Endothelial cell of umbilical vein (primary cell): ENCODE data around the gene CYP46A1. TPM values are rescaled to one million over a fixed set of nuclear protein-coding genes. Genes with fewer than 3 reads are reported as not detected.

Source experiments
- BruUV-seq: library from RNA; stranded (reverse); fragments of 400-500 nt; replicated peaks from 2 replicates; lab custom pipeline; 2021; lab: Mats Ljungman, UMichigan
- CTCF ChIA-PET: fragments of 300-600, 350-600 bp; sonication (Branson Sonifier 250); formaldehyde crosslinking; loops from one replicate; lab custom pipeline; 2021; ENCODE audit warnings: antibody characterized with exemption, inconsistent platforms; lab: Charles Lee
- POLR2A ChIA-PET: fragments of 300-600, 350-600 bp; sonication (Branson Sonifier 250); formaldehyde crosslinking; loops from one replicate; lab custom pipeline; 2021; ENCODE audit warnings: antibody characterized with exemption, inconsistent platforms; lab: Charles Lee
- DNase-seq: peaks from one replicate; pipeline ENCODE4 v3.0.0-alpha.2; 2011; ENCODE audit warnings: low read depth, low spot score
- FAIRE-seq: peaks from 2 replicates; lab custom pipeline; 2011; peaks lifted over from hg19 to GRCh38; lab: Jason Lieb, UNC
- H2AFZ ChIP-seq: 2 replicates; pipeline ENCODE4 v1.6.0; 2012; ENCODE audit warnings: low read depth, low read length, control low read depth, inconsistent platforms
- H3K27ac ChIP-seq: 2 replicates; pipeline ENCODE4 v1.5.1; 2011; ENCODE audit warnings: low read depth, mild to moderate bottlenecking, control low read depth, low read length, moderate library complexity; ENCODE audit not compliant: insufficient read depth
- H3K27me3 ChIP-seq, 2 experiments: 2 replicates each; pipeline versions ENCODE4 v1.6.0 to v1.6.1; 2011; ENCODE audit warnings: low read length in 2 of 2, mixed read lengths in 1 of 2; ENCODE audit not compliant: control insufficient read depth in 2 of 2, insufficient read depth in 2 of 2
- H3K36me3 ChIP-seq, 2 experiments: 2 replicates in 1 of 2; 3 replicates in 1 of 2; pipeline ENCODE4 v1.5.1; 2011; ENCODE audit warnings: low read length in 2 of 2, mild to moderate bottlenecking in 1 of 2, moderate library complexity in 1 of 2; ENCODE audit not compliant: control insufficient read depth in 2 of 2, insufficient read depth in 2 of 2; ENCODE audit errors: extremely low read depth in 1 of 2
- H3K4me1 ChIP-seq: 3 replicates; pipeline ENCODE4 v1.5.1; 2011; ENCODE audit warnings: mild to moderate bottlenecking, low read length; ENCODE audit not compliant: control insufficient read depth, insufficient read depth; ENCODE audit errors: extremely low read depth
- H3K4me2 ChIP-seq: 2 replicates; pipeline ENCODE4 v1.6.1; 2011; ENCODE audit warnings: low read length, control low read depth, mixed read lengths; ENCODE audit not compliant: insufficient read depth
- H3K4me3 ChIP-seq, 3 experiments: fragments of 200-600 bp in 1 of 3; sonication (generic), shearing (Covaris generic) in 1 of 3; replicated peaks in 1 of 3; 2 replicates each; pipeline ENCODE4 v1.5.1; 2011 to 2016; ENCODE audit warnings: control low read depth in 3 of 3, low read length in 3 of 3, mild to moderate bottlenecking in 2 of 3, inconsistent platforms in 1 of 3, low read depth in 1 of 3, moderate library complexity in 1 of 3; ENCODE audit not compliant: insufficient read depth in 1 of 3
- H3K79me2 ChIP-seq: 2 replicates; pipeline ENCODE4 v1.6.0; 2012; ENCODE audit warnings: low read length, inconsistent platforms; ENCODE audit not compliant: control insufficient read depth, insufficient read depth
- H3K9ac ChIP-seq: replicated peaks from 2 replicates; pipeline ENCODE3; 2011; ENCODE audit warnings: low read length, control low read depth; ENCODE audit not compliant: insufficient read depth; ENCODE audit errors: extremely low read depth
- H3K9me1 ChIP-seq: replicated peaks from 3 replicates; pipeline ENCODE4 v1.6.0; 2011; ENCODE audit warnings: mild to moderate bottlenecking, low read length; ENCODE audit not compliant: control insufficient read depth, insufficient read depth; ENCODE audit errors: extremely low read depth
- H3K9me3 ChIP-seq: replicated peaks from 2 replicates; pipeline ENCODE4 v1.5.1; 2012; ENCODE audit warnings: low read length, inconsistent platforms; ENCODE audit not compliant: control insufficient read depth, insufficient read depth
- H4K20me1 ChIP-seq: replicated peaks from 2 replicates; pipeline ENCODE3; 2011; ENCODE audit warnings: mild to moderate bottlenecking, low read length; ENCODE audit not compliant: control insufficient read depth, insufficient read depth; ENCODE audit errors: extremely low read depth
- CTCF ChIP-seq, 2 donors: IDR thresholded peaks; 1 replicate in 1 of 2; 2 replicates in 1 of 2; pipeline ENCODE4 v1.5.1; 2011; ENCODE audit warnings: low read length in 2 of 2, mild to moderate bottlenecking in 2 of 2, moderate library complexity in 2 of 2, control low read depth in 1 of 2, inconsistent platforms in 1 of 2, low read depth in 1 of 2; ENCODE audit not compliant: insufficient read depth in 1 of 2; ENCODE audit errors: extremely low read depth in 1 of 2
- EZH2 ChIP-seq: IDR thresholded peaks from 2 replicates; pipeline ENCODE4 v1.6.1; 2012; ENCODE audit warnings: borderline replicate concordance, low read depth, mild to moderate bottlenecking, moderate library complexity, low read length, inconsistent platforms; ENCODE audit not compliant: severe bottlenecking
- FOS ChIP-seq: IDR thresholded peaks from 2 replicates; pipeline ENCODE4 v1.6.1; 2011; ENCODE audit warnings: mild to moderate bottlenecking, low read length, moderate library complexity, borderline replicate concordance; ENCODE audit not compliant: insufficient read depth
- GATA2 ChIP-seq: IDR thresholded peaks from 2 replicates; pipeline ENCODE4 v1.7.0; 2011; ENCODE audit warnings: low read depth, mild to moderate bottlenecking, moderate library complexity, mixed read lengths, low read length; ENCODE audit not compliant: insufficient read length, insufficient read depth
- JUN ChIP-seq: IDR thresholded peaks from 2 replicates; pipeline ENCODE4 v1.6.1; 2011; ENCODE audit warnings: borderline replicate concordance, low read depth; ENCODE audit not compliant: insufficient read length, insufficient read depth
- MAX ChIP-seq: IDR thresholded peaks from 2 replicates; pipeline ENCODE4 v1.6.1; 2011; ENCODE audit not compliant: insufficient read depth, insufficient read length
- MYC ChIP-seq: IDR thresholded peaks from one replicate; pipeline ENCODE4 v1.6.1; 2011; ENCODE audit warnings: mild to moderate bottlenecking, low read depth, low read length
- POLR2A ChIP-seq: IDR thresholded peaks from 2 replicates; pipeline ENCODE4 v1.6.1; 2012; ENCODE audit warnings: low read depth, mild to moderate bottlenecking, control low read depth, low read length
- POLR2AphosphoS5 ChIP-seq: IDR thresholded peaks from 2 replicates; pipeline ENCODE4 v1.6.1; 2012; ENCODE audit warnings: low read depth, mild to moderate bottlenecking, control low read depth, low read length, moderate library complexity; ENCODE audit not compliant: insufficient read depth
- dilution Hi-C: fragments of 300-500 bp; cut with MboI; formaldehyde crosslinking; loops from one replicate; pipeline ENCODE4 v1.15.0; 2019; ENCODE audit warnings: low sequenced_read_pairs; ENCODE audit not compliant: extremely low pct_ligation_motif_present
- intact Hi-C: fragments of 100-400 bp; cut with micrococcal nuclease; formaldehyde crosslinking; loops from one replicate; pipeline ENCODE4 v1.10.0; 2022
- polyA plus RNA-seq, 4 experiments: library from polyadenylated mRNA; depleted of rRNA in 3 of 4; stranded (reverse) in 3 of 4; unstranded in 1 of 4; fragments of >200 nt; gene quantifications; 2 replicates each; pipeline versions ENCODE4 v1.2.1 to v1.2.3, GENCODE V29; 2011 to 2012; ENCODE audit warnings: missing spikeins in 1 of 4
- total RNA-seq: library from RNA; stranded (reverse); gene quantifications from 2 replicates; pipeline ENCODE4 v1.2.3, GENCODE V29; 2021

The CYP46A1 gene
- total and polyA plus RNA-seq, 2 donors (not counting 3 experiments of a cell fraction or from before 2014, with no cell fraction given), result 0.03 to 0.24 TPM

GRCh38 chr14:99758121-99758821 is 74.2 kb downstream of the CYP46A1 start:
- Histone ChIP-seq H3K4me1 (peaks cover 61% of the 10 kb centered on the region), H3K79me2 (no peaks in the 10 kb centered on the region), H3K9me3 (no peaks in the 10 kb centered on the region), H3K4me2 (peak overlapping the region; percentile 41), H3K27ac (peak overlapping the region; percentile 83), H2AFZ (no peak overlapping the region), H3K9me1 (no peaks in the 10 kb centered on the region), H3K4me3 (no peak overlapping the region), H3K27me3 (no peaks in the 10 kb centered on the region), H4K20me1 (no peaks in the 10 kb centered on the region), H3K36me3 (no peaks in the 10 kb centered on the region), H3K9ac (peak overlapping the region; percentile 30)
- dilution Hi-C loops, result no loop called here
- FAIRE-seq, result no peak
- CTCF ChIA-PET, result interaction anchor here (0.6 to 4.1 kb wide), 13 partner anchors 8 to 128 kb away, joined by 3 to 25 read pairs (median 5); partner anchors contain the start of gene EML1
- peak; percentile 84 for DNase-seq
- TF ChIP-seq POLR2AphosphoS5, result peak; percentile 78
- TF ChIP-seq MAX, result no peak
- TF ChIP-seq FOS, result peak; percentile 33
- BruUV-seq, result no TSS peak
- intact Hi-C loops, result loop anchor here (1.0 to 10.0 kb wide), 4 partner anchors 8 to 627 kb away; no protein-coding TSS in a partner anchor
- POLR2A ChIA-PET, result interaction anchor here (0.6 kb wide), 1 partner anchor 212 kb away, joined by 5 read pairs; no protein-coding TSS in a partner anchor

GRCh38 chr14:99758872-99759545 is 74.9 kb downstream of the CYP46A1 start:
- H3K36me3 ChIP-seq, result no peaks in the 10 kb centered on the region
- dilution Hi-C loops (no loop called here), intact Hi-C loops (loop anchor here (1.0 to 10.0 kb wide), 4 partner anchors 7 to 626 kb away; no protein-coding TSS in a partner anchor)
- H3K4me2 ChIP-seq, result no peak overlapping the region
- POLR2A ChIA-PET, result no interaction called here
- CTCF ChIA-PET, result interaction anchor here (0.6 to 4.1 kb wide), 11 partner anchors 8 to 125 kb away, joined by 3 to 25 read pairs (median 7); partner anchors contain the start of gene EML1
- no peak overlapping the region for H3K4me3 ChIP-seq
- FAIRE-seq (no peak), DNase-seq (no peak)
- TF ChIP-seq GATA2 (no peak), MYC (no peak), JUN (no peak), POLR2A (no peak), FOS (no peak), MAX (no peak), POLR2AphosphoS5 (no peak), CTCF (IDR thresholded peaks at IDR 0.05; ENCODE audit: extremely low read depth in 1 of 2, insufficient read depth in 1 of 2, low read depth in 1 of 2, low read length in 2 of 2) (no peak), EZH2 (no peak)
- no TSS peak for BruUV-seq
- H3K4me1 ChIP-seq, result peaks cover 54% of the 10 kb centered on the region
- H3K27me3 ChIP-seq, result no peaks in the 10 kb centered on the region
- no peak overlapping the region for H3K9ac ChIP-seq
- H3K9me1 ChIP-seq, result no peaks in the 10 kb centered on the region
- no peaks in the 10 kb centered on the region for H3K79me2 ChIP-seq
- H2AFZ ChIP-seq, result no peak overlapping the region
- no peaks in the 10 kb centered on the region for H4K20me1 ChIP-seq
- no peaks in the 10 kb centered on the region for H3K9me3 ChIP-seq
- peak overlapping the region; percentile 83 for H3K27ac ChIP-seq
